Hematopoietic multipotent progenitor cell treated with erythropoietin and hydrocortisone succinate and interleukin-3 and kit ligand, for 15 days (in vitro differentiated cells): Measurements from ENCODE around the gene KCMF1.

ENCODE experiments used
- DNase-seq: peaks from one replicate; pipeline ENCODE4 v3.0.0-alpha.2; 2015; ENCODE audit warnings: low spot score

Gene KCMF1

DNA sequence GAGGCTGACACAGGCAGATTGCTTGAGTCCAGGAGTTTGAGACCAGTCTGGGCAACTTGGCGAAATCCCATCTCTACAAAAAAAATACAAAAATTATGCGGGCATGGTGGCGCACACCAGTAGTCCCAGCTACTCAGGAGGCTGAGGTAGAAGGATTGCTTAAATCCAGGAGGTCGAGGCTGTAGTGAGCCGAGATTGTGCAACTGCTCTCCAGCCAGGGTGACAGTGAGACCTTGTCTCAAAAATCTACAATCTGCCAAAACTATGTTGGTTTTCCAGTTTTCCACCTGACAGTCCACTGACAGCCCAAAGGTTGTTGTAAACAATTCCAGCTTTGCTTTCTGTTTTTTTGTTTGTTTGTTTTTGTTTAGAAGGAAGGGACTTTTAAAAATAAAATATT lies 51.3 kb downstream of the KCMF1 start:
- DNase-seq: no peak

DNA sequence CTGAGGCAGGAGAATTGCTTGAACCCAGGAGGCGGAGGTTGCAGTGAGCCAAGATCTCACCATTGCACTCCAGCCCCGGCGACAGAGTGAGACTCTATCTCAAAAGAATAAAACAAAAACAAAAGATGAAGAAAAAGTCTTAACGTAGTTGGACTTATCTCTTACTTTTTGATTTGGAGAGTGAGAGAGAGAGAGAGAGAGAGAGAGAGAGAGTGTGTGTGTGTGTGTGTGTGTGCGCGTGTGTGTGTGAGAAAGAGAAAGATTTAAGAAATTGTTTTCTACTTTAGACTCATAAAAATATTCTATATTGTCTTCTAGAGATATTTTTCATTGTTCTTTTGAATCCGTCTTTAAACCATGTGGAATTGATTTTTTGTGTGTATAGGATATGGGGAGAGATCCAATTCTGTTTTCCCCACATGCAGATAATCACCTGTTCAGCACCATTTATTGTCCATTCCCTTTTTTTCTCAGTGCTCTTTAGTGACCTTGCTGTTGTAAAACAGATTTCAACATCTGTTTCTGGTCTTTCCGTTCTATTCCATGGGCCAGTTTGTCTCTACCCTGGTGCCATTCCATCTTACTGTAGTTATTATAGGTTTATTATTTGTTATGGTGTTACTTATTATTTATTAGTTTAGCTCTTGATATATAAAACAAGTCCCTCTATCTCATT lies 53.5 kb downstream of the KCMF1 start:
- DNase-seq: no peak

DNA sequence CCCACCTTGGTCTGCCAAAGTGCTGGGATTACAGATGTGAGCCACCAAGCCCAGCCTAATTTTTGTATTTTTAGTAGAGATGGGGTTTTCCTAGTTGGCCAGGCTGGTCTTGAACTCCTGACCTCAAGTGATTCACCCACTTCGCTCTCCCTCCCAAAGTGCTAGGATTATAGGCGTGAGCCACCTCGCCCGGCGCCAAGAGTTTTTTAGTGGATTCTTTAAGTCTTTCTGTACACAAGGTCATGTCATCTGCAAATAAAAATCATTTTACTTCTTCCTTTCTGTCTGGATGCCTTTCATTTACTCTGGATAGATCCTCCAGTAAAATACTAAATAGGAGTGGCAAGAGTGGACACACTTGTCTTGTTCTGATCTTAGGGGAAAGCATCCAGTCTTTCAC lies 61.7 kb downstream of the KCMF1 start:
- DNase-seq: no peak

DNA sequence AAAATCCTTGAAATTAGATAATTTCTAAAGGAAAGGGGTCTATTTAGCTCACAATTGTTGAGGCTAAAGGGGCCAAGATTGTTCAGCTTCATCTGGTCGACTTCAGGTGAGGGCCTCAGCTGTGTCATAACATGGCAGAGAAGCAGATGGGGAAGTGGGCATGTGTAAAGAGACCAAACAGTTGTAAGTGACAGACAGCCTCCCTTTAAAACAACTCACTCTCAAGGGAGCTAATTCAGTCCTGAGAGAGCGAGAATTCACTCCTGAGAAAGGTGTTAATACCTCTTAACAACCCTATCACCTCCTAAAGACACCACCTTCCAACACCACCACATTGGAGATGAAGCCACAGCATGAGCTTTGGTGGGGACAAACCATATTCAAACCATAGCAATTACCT lies 62.4 kb downstream of the KCMF1 start:
- no peak for DNase-seq

DNA sequence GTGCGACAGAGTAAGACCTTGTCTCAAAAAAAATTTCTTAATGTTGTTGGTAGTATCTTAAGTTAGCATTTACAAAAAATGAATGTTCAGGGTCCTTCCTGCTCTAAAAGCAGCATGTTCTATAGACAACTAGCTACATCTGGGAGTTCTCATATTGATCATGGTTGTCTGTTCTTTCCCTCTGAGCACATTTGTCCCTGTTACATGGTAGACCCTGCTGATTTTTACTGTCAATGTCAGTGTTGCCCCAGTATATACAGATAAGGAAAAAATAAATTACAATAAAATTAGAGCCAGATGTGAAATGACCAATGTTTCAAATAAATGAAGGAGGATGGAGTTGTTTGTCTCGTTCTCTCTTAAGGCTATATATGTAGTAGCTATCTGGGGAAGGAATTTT lies 63.2 kb downstream of the KCMF1 start:
- no peak for DNase-seq

DNA sequence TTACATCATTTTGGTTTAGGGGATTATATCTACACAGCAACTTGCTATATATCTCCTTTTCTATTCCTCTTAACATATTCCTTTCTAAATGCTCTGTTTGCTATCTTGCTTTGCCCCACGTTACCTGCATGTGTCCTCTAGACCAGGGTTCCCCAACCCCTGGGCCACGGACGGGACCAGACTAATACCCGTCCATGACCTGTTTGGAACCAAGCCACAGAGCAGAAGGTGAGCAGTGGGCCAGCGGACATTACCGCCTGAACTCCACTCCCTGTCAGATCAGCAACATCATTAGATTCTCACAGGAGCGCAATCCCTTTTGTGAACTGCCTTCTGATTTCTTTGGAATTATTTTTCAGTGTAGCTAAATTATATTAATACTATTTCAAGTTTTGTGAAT lies 66.7 kb downstream of the KCMF1 start:
- DNase-seq: no peak

DNA sequence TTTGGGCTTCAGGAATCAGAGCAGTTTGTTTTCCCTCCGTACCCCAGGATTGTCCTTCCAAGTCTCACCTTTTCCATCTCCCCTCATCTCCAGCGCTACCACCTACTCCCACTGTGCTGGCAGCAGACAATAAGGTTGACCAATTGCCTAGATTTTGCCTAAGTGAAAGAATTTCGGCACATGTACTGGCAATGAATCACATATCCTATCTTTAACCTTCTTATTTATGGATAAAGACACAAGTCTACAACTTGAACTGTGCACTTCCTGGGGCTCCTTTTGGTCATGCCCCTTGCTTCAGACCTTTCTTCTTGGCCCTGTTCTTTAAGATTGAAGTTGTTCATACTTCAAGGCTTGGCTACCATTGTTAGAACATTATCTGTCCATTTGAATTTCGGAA lies 71.4 kb downstream of the KCMF1 start:
- no peak for DNase-seq

DNA sequence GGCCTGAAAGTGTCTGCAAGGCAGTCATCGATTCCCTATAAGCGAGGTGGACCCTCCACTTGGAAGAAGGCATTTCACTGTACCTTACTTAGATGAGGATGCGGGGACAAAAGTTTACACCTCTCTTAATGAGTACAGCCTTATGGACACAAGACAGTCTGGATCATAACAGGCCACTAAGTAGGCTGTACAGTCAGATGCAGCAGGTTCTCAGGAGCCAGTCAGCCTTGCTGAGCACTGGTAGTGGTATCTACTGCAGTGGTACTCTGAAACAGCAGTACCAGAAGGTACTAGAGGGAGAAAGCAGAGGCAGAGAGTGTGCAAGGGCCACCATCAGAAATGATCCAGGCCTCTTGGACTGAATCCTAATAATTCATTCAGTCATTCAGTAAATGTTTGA lies 77.6 kb downstream of the KCMF1 start:
- DNase-seq: no peak

DNA sequence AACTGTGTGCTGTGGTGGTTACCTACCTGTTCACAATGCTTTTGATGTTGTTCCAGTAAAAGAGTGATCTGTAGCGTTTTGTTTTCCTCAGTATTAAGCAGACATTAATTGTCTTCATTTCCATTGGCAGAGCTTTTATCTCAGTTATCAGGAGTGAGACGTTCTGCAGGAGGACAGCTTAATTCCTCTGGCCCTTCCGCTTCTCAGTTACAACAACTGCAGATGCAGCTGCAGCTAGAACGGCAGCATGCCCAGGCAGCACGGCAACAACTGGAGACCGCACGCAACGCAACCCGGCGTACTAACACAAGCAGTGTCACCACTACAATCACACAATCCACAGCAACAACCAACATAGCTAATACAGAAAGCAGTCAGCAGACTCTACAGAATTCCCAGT lies 78.3 kb downstream of the KCMF1 start:
- no peak for DNase-seq

DNA sequence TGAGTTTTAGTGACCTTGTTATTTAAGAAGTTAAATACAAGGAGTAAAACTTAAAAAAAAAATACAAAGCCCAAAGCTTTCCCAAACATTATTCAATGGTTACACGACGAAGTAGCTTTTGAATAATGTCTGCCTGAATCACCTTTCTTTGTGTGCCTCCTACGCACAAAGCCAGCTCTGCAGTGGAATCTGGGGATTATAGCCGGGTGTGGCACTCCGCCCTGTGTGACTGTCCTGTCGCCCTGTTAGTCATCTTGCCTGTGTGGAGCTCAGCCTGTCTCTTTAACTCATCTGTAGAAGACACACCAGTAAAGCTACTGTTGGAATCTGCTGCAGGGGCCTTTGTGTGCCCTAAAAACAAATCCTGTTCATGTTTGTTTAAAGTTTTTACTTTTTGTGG lies 82.8 kb downstream of the KCMF1 start:
- no peak for DNase-seq

DNA sequence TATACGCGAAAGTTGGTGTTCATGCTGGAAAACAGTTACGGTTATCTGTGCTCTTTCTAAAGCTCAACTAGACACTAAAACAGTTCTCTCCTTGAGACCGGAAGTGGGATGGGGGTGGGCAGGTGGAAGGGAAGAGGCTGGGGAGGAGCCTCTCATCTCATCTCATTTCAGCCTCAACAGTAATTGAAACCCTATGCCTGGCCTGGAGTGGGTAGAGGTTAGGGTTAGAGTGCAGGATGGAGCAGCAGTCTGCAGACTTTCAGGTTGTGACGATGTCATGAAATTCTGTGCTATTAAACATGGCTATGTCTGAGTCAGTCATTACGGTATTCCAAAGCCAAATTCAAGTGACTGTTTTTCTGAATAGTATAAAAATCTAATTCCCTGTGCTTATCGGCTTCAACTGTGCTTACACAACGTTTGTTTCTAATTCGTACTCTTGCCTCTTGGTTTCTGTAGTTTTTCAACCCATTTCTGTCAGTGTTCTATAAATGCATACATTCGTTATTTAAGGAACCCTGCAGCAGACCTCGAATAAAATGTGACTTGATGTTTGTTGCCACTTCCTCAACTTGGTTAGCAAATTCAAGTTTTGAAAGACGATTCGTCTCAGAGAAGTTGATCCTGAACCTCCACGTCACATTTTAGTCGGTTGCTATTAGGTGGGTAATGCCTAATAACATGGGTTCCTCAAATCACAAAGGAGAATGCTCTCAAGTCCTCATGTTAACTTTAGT lies 86.4 kb downstream of the KCMF1 start:
- no peak for DNase-seq

DNA sequence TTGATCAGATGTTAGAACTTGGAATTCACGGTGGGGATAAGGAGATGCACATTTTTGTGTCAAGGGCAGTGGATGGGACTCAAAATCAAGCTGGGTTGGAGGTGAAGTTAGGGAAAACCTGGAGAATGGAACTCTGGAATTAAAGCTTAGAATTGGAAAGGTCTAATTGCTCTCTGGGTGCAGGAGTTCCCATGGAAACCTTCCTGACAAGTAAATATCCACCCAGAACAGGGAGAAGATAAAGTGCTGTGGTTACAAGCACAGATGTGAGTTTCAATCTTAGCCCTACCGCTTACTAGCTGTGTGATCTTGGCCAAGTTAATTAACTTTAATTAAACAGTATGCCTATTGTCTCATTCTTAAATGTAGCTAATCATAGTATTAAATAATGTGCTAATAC lies 90.9 kb downstream of the KCMF1 start:
- no peak for DNase-seq

DNA sequence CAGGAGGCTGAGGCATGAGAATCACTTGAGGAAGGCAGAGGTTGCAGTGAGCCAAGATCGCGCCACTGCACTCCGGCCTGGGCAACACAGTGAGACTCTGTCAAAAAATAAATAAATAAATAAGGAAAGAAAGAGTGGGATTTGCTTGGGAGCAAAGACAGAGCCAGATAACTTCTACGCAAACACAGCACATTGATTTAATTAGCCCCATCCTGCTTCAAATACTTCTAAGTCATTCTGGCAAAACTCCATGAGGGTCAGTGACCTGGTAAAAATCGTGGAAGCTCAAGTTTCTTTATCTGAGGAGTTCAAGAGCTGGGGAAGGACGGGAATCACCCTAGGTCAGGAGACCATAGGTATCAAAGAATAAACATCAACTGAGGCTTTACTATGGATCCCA lies 91.6 kb downstream of the KCMF1 start:
- no peak for DNase-seq

DNA sequence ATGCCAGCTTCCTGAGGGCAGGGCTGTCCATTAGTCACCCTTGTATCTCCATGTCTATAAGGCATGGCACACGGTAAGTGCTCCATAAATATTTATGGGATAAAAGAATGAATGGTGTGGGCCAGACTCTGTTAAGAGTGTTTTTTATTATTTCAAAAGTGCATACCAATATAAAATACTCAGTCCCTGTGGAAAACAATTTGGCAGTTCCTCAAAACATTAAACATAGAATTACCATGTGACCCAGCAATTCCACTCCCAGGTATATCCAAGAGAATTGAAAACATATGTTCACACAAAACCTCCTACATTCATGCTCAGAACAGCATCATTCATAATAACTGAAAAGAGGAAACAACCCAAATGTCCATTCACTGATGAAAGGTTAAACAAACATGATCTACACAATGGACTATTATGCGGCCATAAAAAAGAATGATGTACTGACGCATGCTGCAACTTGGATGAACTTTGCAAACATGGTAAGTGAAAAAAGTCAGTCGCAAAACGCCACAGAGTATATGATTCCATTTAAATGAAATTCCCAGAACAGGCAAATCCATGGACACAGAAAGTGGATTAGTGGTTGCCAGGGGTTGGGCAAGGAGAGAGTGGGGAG lies 93.1 kb downstream of the KCMF1 start:
- no peak for DNase-seq

DNA sequence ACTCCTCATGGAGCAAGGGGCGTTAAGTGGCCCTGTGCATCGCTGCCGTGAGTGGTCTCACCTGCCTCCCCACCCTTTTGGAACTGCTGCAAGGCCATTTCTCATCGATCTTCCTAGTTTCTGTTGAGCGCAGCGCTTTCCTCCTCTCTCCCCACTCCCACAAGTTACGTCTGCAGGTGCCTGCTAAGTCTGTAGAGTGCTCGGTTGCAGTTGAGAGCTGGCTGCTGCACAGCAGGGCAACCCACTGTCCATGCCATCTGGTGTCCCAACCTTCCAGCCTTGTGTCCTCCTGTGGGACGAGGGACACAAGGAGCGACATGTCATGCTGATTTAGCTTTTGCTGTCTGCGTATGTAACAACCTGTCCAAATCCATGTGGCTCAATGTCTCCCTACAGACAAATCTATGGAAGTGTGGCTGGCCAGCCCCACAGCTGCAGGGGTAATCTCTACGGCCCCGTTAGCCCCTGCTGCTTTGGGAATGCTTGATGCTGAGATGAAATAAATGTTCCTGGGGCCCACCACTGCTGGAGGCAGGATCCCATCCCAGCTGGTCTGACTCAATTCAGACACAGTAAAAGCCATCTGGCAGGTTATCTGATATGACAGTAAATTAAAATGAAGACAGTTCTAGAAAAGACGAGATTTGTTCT lies 94.1 kb downstream of the KCMF1 start:
- no peak for DNase-seq

DNA sequence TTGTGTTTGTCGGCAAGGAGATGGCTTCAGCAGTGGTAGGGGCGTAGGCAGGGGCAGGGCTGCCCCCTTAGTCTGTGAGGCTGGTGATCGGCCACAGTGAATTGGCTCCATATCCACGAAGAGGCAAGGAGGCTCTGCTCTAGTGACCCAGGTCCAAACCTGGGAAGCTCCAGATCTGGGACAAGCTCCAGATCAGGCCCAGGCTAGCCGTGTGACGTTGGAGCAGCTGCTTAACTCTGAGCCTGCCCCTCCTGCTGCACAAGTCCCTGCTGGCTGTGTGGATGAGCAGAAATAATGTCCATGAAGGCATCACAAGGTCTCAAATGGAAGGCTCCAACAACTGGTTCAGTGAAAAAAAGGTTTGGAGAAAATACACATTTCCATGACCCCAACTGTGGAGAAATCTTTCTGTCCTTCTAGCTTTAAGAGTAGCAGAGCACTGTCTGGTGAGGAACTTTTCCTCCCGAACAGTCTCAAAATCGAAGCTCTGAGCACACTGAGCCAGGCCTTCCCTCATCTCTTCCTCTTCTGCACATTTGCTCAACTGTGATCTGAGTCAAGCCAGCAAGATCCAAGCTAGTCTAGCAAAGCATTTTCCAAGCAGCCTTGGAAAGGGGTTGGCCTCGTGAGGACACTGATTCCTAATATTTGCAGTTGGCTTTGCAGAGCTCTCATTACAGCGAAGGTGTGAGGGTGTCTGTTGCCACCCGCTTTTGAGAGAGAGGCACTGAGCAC lies 95.2 kb downstream of the KCMF1 start:
- DNase-seq: no peak

DNA sequence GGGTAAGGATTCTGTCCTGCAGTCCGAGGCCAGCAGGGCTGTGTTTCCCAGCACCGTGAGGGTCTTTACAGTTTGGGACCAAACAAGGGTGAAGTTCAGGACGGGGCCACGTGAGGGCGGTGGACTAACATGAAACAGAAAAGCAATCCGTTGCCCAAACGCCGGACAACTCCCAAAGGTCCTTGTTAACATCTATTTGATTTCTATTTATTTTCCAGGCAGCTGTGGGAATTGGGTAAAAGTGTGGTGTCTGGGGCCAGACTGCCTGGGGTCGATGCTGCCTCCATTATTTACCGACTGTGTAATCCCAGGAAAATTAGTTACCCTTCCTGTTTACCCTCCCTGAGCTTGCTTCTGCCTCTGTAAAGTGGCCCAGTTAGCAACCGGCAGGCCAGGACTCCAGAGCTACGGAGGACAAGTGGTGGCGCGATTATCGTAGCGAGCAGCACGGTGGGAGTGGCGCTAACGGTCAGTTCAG lies 96.0 kb downstream of the KCMF1 start:
- no peak for DNase-seq

DNA sequence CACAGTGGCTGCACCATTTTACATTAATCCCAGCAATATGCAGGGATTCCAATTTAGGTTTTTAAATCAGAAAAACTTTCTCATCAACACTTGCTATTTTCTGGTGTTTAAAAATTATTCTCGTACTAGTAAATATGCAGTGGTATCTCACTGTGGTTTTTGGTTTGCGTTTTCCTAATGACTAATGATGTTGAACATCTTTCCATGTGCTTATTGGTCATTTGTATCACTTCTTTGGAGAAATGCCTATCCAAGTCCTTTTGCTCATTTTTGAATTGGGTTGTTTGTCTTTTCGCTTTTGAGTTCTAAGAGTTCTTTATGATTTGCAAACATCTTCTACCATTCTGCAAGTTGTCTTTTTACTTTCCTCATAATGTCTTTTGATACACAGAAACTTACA lies 100.1 kb downstream of the KCMF1 start:
- no peak for DNase-seq

DNA sequence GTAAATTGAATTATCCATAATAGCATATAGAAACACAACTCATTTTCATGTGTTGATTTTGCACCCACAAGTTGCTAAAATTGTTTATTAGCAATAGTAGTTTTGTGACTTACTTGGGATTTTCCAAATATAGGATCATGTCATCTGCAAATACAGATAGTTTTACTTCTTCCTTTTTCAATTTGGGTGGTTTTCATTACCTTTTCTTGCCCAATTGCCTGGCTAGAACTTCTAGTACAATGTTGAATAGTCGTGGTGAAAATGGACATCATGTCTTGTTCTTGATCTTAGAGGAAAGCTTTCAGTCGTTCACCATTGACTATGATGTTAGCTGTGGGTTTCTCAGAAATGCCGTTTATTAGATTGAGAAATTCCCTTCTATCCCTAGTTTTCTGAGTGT lies 102.1 kb downstream of the KCMF1 start:
- DNase-seq: no peak

DNA sequence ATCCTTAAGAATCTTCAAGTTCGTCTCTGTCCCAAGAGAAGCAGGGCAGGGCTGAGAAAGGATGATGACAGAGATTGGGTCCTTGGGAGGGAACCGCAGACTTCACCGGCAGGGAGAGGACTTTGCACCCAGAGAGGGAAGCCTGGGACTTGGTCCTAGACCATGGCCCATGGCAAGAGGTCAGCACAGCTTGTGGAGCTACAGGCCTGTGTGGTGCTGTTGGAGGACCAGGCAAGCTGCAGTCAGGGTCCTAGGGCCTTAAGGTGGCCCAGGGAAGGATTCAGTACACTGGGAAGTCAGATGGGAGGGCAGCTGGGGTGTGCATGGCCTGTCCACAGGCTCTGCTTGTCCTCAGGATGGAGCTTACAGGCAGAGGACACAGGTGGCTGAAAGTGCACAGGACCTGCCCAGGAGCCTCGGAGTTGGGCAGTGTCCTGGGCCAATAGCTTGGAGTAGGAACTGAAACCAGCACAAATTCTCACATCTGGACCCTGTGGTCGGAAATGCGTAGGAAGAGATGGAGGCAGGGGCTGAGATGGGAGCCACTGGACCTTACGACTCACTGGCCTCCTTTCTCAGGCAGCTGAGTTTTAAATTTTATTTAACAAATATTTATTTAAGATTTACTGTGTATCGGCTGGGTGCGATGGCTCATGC lies 105.8 kb downstream of the KCMF1 start:
- DNase-seq: no peak

DNA sequence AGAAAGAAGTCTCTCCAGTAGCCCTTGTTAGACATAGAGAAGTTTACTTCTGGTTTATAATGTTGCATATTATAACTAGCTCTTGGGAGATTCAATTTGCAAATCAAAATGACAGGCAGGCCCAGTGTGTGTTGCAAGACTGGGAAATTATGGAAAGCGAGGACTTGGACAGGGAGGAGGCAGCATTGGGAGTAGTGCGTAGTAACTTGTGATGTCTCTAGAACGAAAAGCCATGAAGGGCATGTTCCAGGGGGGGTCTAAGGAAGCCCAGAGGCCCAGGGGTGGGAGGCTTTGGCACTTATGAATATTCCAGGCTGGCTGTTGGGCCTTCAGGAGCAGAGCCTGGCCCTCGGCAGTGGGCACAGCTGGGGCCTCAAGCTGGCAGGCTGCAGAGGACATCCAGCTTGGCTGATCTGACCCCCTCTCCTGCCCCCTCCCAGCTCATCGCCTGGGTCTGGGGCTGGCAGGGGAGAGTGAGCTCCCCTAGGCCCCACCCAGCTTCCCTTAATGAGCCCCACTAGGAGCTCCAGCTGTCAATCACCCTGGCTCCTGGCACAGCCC lies 107.0 kb downstream of the KCMF1 start:
- no peak for DNase-seq
